Measurements from ENCODE around the gene IFNB1. TPM values are rescaled to one million over a fixed set of nuclear protein-coding genes. Genes with fewer than 3 reads are reported as not detected.
A peak's percentile ranks its signal among the peaks of the same experiment; 100 is the strongest.

The IFNB1 gene
- total RNA-seq, 1 experiment from 2014 or later = not detected

- H3K4me1 Mint-ChIP-seq (ENCODE audit: low read depth, unreplicated experiment) = peaks cover 18% of the 10 kb centered on the region
- Histone ChIP-seq H3K36me3 (ENCODE audit: control insufficient read depth, insufficient read depth, low read length) (no peaks in the 10 kb centered on the region), H3K27me3 (replicated peaks; ENCODE audit: control insufficient read depth, insufficient read depth, low read length) (no peaks in the 10 kb centered on the region), H3K4me3 (ENCODE audit: low read depth, low read length) (no peak overlapping the region), H3K4me1 (peaks cover 18% of the 10 kb centered on the region; the same call in 1 of the 2 replicates), H3K9me3 (no peaks in the 10 kb centered on the region)
- H3K27ac Mint-ChIP-seq (ENCODE audit: unreplicated experiment) = no peak overlapping the region
- ChIA-PET POLR2A (no interaction called here), CTCF (no interaction called here)
- H3K36me3 Mint-ChIP-seq (ENCODE audit: insufficient read depth, unreplicated experiment) = no peaks in the 10 kb centered on the region
- no peaks in the 10 kb centered on the region for H3K9me3 Mint-ChIP-seq (ENCODE audit: unreplicated experiment)
- no TSS peak for BruUV-seq (replicated peaks)
- no peak overlapping the region for H3K4me3 Mint-ChIP-seq (ENCODE audit: unreplicated experiment)
- intact Hi-C loops (cut with micrococcal nuclease; ENCODE audit: unreplicated experiment) = loop anchor here (10.0 kb wide), 1 partner anchor 114 kb away; no protein-coding TSS in a partner anchor
- H3K27me3 Mint-ChIP-seq (ENCODE audit: insufficient read depth, unreplicated experiment) = no peaks in the 10 kb centered on the region
- no peak for DNase-seq
- no peak for TF ChIP-seq CTCF (IDR thresholded peaks at IDR 0.05; ENCODE audit: insufficient read depth in 1 of 2, low read depth in 1 of 2, low read length in 1 of 2, severe bottlenecking in 1 of 2, unreplicated experiment in 1 of 2)
Measured at GRCh38 chr9:21119093-21119770, 41.5 kb upstream of the IFNB1 start.

- Histone ChIP-seq H3K4me1 (peaks cover 14% of the 10 kb centered on the region; the same call in 1 of the 2 replicates), H3K9me3 (no peaks in the 10 kb centered on the region), H3K36me3 (ENCODE audit: control insufficient read depth, insufficient read depth, low read length) (no peaks in the 10 kb centered on the region), H3K27me3 (replicated peaks; ENCODE audit: control insufficient read depth, insufficient read depth, low read length) (no peaks in the 10 kb centered on the region), H3K4me3 (ENCODE audit: low read depth, low read length) (no peak overlapping the region)
- CTCF ChIA-PET = interaction anchor here (0.7 kb wide), 1 partner anchor 341 kb away, joined by 7 read pairs; no protein-coding TSS in a partner anchor
- Mint-ChIP-seq H3K27me3 (ENCODE audit: insufficient read depth, unreplicated experiment) (no peaks in the 10 kb centered on the region), H3K27ac (ENCODE audit: unreplicated experiment) (no peak overlapping the region), H3K36me3 (ENCODE audit: insufficient read depth, unreplicated experiment) (no peaks in the 10 kb centered on the region), H3K4me1 (ENCODE audit: low read depth, unreplicated experiment) (peaks cover 7% of the 10 kb centered on the region), H3K4me3 (ENCODE audit: unreplicated experiment) (no peak overlapping the region), H3K9me3 (ENCODE audit: unreplicated experiment) (no peaks in the 10 kb centered on the region)
- no peak for DNase-seq
- TF ChIP-seq CTCF (IDR thresholded peaks at IDR 0.05; ENCODE audit: insufficient read depth in 1 of 2, low read depth in 1 of 2, low read length in 1 of 2, severe bottlenecking in 1 of 2, unreplicated experiment in 1 of 2) = no peak
- no TSS peak for BruUV-seq (replicated peaks)
- intact Hi-C loops (cut with micrococcal nuclease; ENCODE audit: unreplicated experiment) = loop anchor here (10.0 kb wide), 1 partner anchor 110 kb away; no protein-coding TSS in a partner anchor
- POLR2A ChIA-PET = no interaction called here
Measured at GRCh38 chr9:21114311-21114710, 36.6 kb upstream of the IFNB1 start.

GRCh38 chr9:21110708-21111576 is 33.2 kb upstream of the IFNB1 start:
- Histone ChIP-seq H3K4me3 (ENCODE audit: low read depth, low read length) (no peak overlapping the region), H3K4me1 (peaks cover 13% of the 10 kb centered on the region; the same call in 1 of the 2 replicates), H3K27me3 (replicated peaks; ENCODE audit: control insufficient read depth, insufficient read depth, low read length) (no peaks in the 10 kb centered on the region), H3K36me3 (ENCODE audit: control insufficient read depth, insufficient read depth, low read length) (no peaks in the 10 kb centered on the region), H3K9me3 (no peaks in the 10 kb centered on the region)
- DNase-seq = peak; percentile 35 to 56
- H3K36me3 Mint-ChIP-seq (ENCODE audit: insufficient read depth, unreplicated experiment) = no peaks in the 10 kb centered on the region
- BruUV-seq (replicated peaks) = no TSS peak
- intact Hi-C loops (cut with micrococcal nuclease; ENCODE audit: unreplicated experiment) = loop anchor here (1.0 to 10.0 kb wide), 7 partner anchors 33 to 1184 kb away; no protein-coding TSS in a partner anchor
- H3K27ac Mint-ChIP-seq (ENCODE audit: unreplicated experiment) = no peak overlapping the region
- peak; percentile 49 to 65 for TF ChIP-seq CTCF (IDR thresholded peaks at IDR 0.05; ENCODE audit: insufficient read depth in 1 of 2, low read depth in 1 of 2, low read length in 1 of 2, severe bottlenecking in 1 of 2, unreplicated experiment in 1 of 2)
- ChIA-PET POLR2A (no interaction called here), CTCF (interaction anchor here (0.6 to 1.9 kb wide), 6 partner anchors 18 to 489 kb away, joined by 3 to 23 read pairs (median 4); partner anchors contain the start of genes IFNB1 and MLLT3)
- peaks cover 7% of the 10 kb centered on the region for H3K4me1 Mint-ChIP-seq (ENCODE audit: low read depth, unreplicated experiment)
- no peak overlapping the region for H3K4me3 Mint-ChIP-seq (ENCODE audit: unreplicated experiment)
- no peaks in the 10 kb centered on the region for H3K27me3 Mint-ChIP-seq (ENCODE audit: insufficient read depth, unreplicated experiment)
- no peaks in the 10 kb centered on the region for H3K9me3 Mint-ChIP-seq (ENCODE audit: unreplicated experiment)
